ENCODE data around the gene LAMB2.

LAMB2 gene

GRCh38 chr3:49132437-49133225, at the start of gene LAMB2:
Gene LAMB2, minus strand, starts transcription at chr3:49133050. Its CDS starts 183 bp downstream, at chr3:49132867.
- Histone ChIP-seq H4K20me1 (ENCODE audit: insufficient read depth, low read length) (no peaks in the 10 kb centered on the region), H3K4me3 (ENCODE audit: low read length) (no peak within 1 kb of the TSS), H3K27ac (ENCODE audit: low read length) (no peak within 1 kb of the TSS), H3K9me3 (ENCODE audit: insufficient read depth, low read length) (no peaks in the 10 kb centered on the region), H3K79me2 (ENCODE audit: low read length) (no peaks in the 10 kb centered on the region), H2AFZ (ENCODE audit: low read depth, low read length) (no peak within 1 kb of the TSS), H3K9ac (ENCODE audit: low read length) (no peak within 1 kb of the TSS), H3K27me3 (ENCODE audit: low read depth, low read length) (peaks cover 1% of the 10 kb centered on the region; the same call in 1 of the 2 replicates), H3K4me2 (ENCODE audit: low read length) (no peak within 1 kb of the TSS), H3K4me1 (ENCODE audit: low read length) (no peaks in the 10 kb centered on the region), H3K36me3 (replicated peaks; ENCODE audit: low read depth, low read length) (no peaks in the 10 kb centered on the region)
- no peak for TF ChIP-seq EZH2phosphoT487 (IDR thresholded peaks at IDR 0.05; ENCODE audit: low read depth)
- TF ChIP-seq, protein P1, sequence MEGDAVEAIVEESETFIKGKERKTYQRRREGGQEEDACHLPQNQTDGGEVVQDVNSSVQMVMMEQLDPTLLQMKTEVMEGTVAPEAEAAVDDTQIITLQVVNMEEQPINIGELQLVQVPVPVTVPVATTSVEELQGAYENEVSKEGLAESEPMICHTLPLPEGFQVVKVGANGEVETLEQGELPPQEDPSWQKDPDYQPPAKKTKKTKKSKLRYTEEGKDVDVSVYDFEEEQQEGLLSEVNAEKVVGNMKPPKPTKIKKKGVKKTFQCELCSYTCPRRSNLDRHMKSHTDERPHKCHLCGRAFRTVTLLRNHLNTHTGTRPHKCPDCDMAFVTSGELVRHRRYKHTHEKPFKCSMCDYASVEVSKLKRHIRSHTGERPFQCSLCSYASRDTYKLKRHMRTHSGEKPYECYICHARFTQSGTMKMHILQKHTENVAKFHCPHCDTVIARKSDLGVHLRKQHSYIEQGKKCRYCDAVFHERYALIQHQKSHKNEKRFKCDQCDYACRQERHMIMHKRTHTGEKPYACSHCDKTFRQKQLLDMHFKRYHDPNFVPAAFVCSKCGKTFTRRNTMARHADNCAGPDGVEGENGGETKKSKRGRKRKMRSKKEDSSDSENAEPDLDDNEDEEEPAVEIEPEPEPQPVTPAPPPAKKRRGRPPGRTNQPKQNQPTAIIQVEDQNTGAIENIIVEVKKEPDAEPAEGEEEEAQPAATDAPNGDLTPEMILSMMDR (IDR thresholded peaks at IDR 0.05; ENCODE audit: low read depth, low read length) = no peak

- no peak overlapping the region for H3K4me3 ChIP-seq (ENCODE audit: low read length)
- no peaks in the 10 kb centered on the region for H4K20me1 ChIP-seq (ENCODE audit: insufficient read depth, low read length)
- no peaks in the 10 kb centered on the region for H3K79me2 ChIP-seq (ENCODE audit: low read length)
- H3K4me1 ChIP-seq (ENCODE audit: low read length) = no peaks in the 10 kb centered on the region
- H3K36me3 ChIP-seq (replicated peaks; ENCODE audit: low read depth, low read length) = no peaks in the 10 kb centered on the region
- no peaks in the 10 kb centered on the region for H3K27me3 ChIP-seq (ENCODE audit: low read depth, low read length)
- no peak overlapping the region for H3K9ac ChIP-seq (ENCODE audit: low read length)
- no peak for TF ChIP-seq EZH2phosphoT487 (IDR thresholded peaks at IDR 0.05; ENCODE audit: low read depth)
- TF ChIP-seq, protein P1 (IDR thresholded peaks at IDR 0.05; ENCODE audit: low read depth, low read length) = no peak
- no peaks in the 10 kb centered on the region for H3K9me3 ChIP-seq (ENCODE audit: insufficient read depth, low read length)
- no peak overlapping the region for H2AFZ ChIP-seq (ENCODE audit: low read depth, low read length)
- H3K4me2 ChIP-seq (ENCODE audit: low read length) = no peak overlapping the region
- H3K27ac ChIP-seq (ENCODE audit: low read length) = no peak overlapping the region
Observed at GRCh38 chr3:49181351-49181750, 48.5 kb upstream of the LAMB2 start.

DNA sequence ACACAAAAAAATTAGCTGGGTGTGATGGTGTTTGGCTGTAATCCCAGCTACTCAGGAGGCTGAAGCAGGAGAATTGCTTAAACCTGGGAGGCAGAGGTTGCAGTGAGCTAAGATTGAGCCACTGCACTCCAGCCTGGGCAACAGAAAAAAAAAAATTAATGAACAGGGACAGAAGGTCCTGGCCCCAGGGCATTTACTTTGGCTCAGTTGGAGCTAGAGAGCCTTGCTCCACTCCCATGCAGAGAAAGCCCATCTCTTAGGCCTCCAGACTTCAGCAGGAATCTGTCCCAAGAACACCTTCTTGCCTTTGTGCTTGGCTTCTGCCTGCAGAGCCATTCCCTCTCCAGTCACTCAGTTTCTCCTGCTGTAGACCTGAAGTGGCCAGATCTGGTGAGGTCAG, 47.3 kb upstream of the LAMB2 start:
- H3K9ac ChIP-seq (ENCODE audit: low read length) = no peak overlapping the region
- H3K4me1 ChIP-seq (ENCODE audit: low read length) = no peaks in the 10 kb centered on the region
- no peaks in the 10 kb centered on the region for H3K79me2 ChIP-seq (ENCODE audit: low read length)
- no peaks in the 10 kb centered on the region for H3K27me3 ChIP-seq (ENCODE audit: low read depth, low read length)
- H3K4me2 ChIP-seq (ENCODE audit: low read length) = no peak overlapping the region
- no peak for TF ChIP-seq EZH2phosphoT487 (IDR thresholded peaks at IDR 0.05; ENCODE audit: low read depth)
- TF ChIP-seq, protein P1 (IDR thresholded peaks at IDR 0.05; ENCODE audit: low read depth, low read length) = no peak
- H4K20me1 ChIP-seq (ENCODE audit: insufficient read depth, low read length) = no peaks in the 10 kb centered on the region
- H3K9me3 ChIP-seq (ENCODE audit: insufficient read depth, low read length) = no peaks in the 10 kb centered on the region
- no peak overlapping the region for H2AFZ ChIP-seq (ENCODE audit: low read depth, low read length)
- no peaks in the 10 kb centered on the region for H3K36me3 ChIP-seq (replicated peaks; ENCODE audit: low read depth, low read length)
- H3K27ac ChIP-seq (ENCODE audit: low read length) = no peak overlapping the region
- H3K4me3 ChIP-seq (ENCODE audit: low read length) = no peak overlapping the region

DNA sequence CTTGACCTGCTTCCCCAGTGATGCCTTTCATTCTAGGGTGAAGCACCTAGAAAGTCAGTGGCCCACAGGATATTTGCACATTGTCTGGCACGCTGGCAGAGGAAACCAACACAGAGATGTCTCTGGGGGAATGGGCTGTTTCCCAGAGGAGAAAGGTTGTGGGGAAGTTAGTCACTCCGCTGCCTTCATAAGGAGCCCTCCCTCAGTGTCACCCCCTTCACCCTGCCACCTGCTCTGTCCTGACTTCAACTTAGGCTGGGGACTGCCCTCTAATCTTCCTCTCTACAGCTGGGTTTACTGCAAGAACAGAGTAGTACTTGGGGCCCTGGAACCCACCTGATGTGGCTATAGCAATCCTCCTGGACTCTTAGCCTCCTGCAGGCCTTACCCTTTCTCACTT, 44.2 kb upstream of the LAMB2 start:
- no peak for TF ChIP-seq EZH2phosphoT487 (IDR thresholded peaks at IDR 0.05; ENCODE audit: low read depth)
- TF ChIP-seq, protein P1 (IDR thresholded peaks at IDR 0.05; ENCODE audit: low read depth, low read length) = no peak
- H3K9ac ChIP-seq (ENCODE audit: low read length) = no peak overlapping the region
- no peaks in the 10 kb centered on the region for H4K20me1 ChIP-seq (ENCODE audit: insufficient read depth, low read length)
- H2AFZ ChIP-seq (ENCODE audit: low read depth, low read length) = no peak overlapping the region
- no peaks in the 10 kb centered on the region for H3K36me3 ChIP-seq (replicated peaks; ENCODE audit: low read depth, low read length)
- no peaks in the 10 kb centered on the region for H3K9me3 ChIP-seq (ENCODE audit: insufficient read depth, low read length)
- H3K27me3 ChIP-seq (ENCODE audit: low read depth, low read length) = no peaks in the 10 kb centered on the region
- no peak overlapping the region for H3K4me3 ChIP-seq (ENCODE audit: low read length)
- H3K4me1 ChIP-seq (ENCODE audit: low read length) = peaks cover under 1% of the 10 kb centered on the region
- no peak overlapping the region for H3K4me2 ChIP-seq (ENCODE audit: low read length)
- H3K79me2 ChIP-seq (ENCODE audit: low read length) = no peaks in the 10 kb centered on the region
- no peak overlapping the region for H3K27ac ChIP-seq (ENCODE audit: low read length)

Measured in OCI-LY3 (cell line).